Fibroblast of lung (primary cell): ENCODE results near the gene DPM3. TPM values are rescaled to one million over a fixed set of nuclear protein-coding genes. Genes with fewer than 3 reads are reported as not detected.

Experiments used
- DNase-seq, 2 donors: peaks; one replicate each; pipeline versions ENCODE4 v3.0.0 to v3.0.0-alpha.2; 2010; ENCODE audit warnings: low read depth in 2 of 2
- H2AFZ ChIP-seq: 2 replicates; pipeline ENCODE4 v1.5.1; 2012; ENCODE audit warnings: low read length, control low read depth, inconsistent platforms
- H3K27ac ChIP-seq: 2 replicates; pipeline ENCODE4 v1.5.1; 2011; ENCODE audit warnings: low read length, control low read depth; ENCODE audit not compliant: insufficient read depth
- H3K27me3 ChIP-seq: 2 replicates; pipeline ENCODE4 v1.5.1; 2011; ENCODE audit warnings: mild to moderate bottlenecking, low read length; ENCODE audit not compliant: control insufficient read depth, insufficient read depth
- H3K36me3 ChIP-seq: 2 replicates; pipeline ENCODE4 v1.5.1; 2011; ENCODE audit warnings: low read length; ENCODE audit not compliant: control insufficient read depth, insufficient read depth
- H3K4me1 ChIP-seq: 2 replicates; pipeline ENCODE4 v1.5.1; 2011; ENCODE audit warnings: low read length; ENCODE audit not compliant: control insufficient read depth, insufficient read depth; ENCODE audit errors: extremely low read depth
- H3K4me2 ChIP-seq: 2 replicates; pipeline ENCODE4 v1.5.1; 2011; ENCODE audit warnings: low read length, control low read depth; ENCODE audit not compliant: insufficient read depth; ENCODE audit errors: extremely low read depth
- H3K4me3 ChIP-seq, 4 experiments: fragments of 200-600 bp in 1 of 4; sonication (generic) in 1 of 4; replicated peaks in 1 of 4; 2 replicates each; pipeline ENCODE4 v1.5.1; 2011 to 2016; ENCODE audit warnings: low read length in 4 of 4, low read depth in 3 of 4, mild to moderate bottlenecking in 3 of 4, control low read depth in 2 of 4, inconsistent platforms in 1 of 4, mixed read lengths in 1 of 4; ENCODE audit not compliant: insufficient read depth in 1 of 4; ENCODE audit errors: control extremely low read depth in 1 of 4
- H3K79me2 ChIP-seq: 2 replicates; pipeline ENCODE4 v1.5.1; 2012; ENCODE audit warnings: mild to moderate bottlenecking, low read length, inconsistent platforms; ENCODE audit not compliant: control insufficient read depth, insufficient read depth
- H3K9ac ChIP-seq: 2 replicates; pipeline ENCODE4 v1.5.1; 2011; ENCODE audit warnings: mild to moderate bottlenecking, low read length, control low read depth; ENCODE audit not compliant: insufficient read depth
- H3K9me3 ChIP-seq: 2 replicates; pipeline ENCODE4 v1.5.1; 2012; ENCODE audit warnings: low read depth, low read length; ENCODE audit not compliant: control insufficient read depth, insufficient read depth
- H4K20me1 ChIP-seq: 2 replicates; pipeline ENCODE4 v1.5.1; 2011; ENCODE audit warnings: low read length; ENCODE audit not compliant: control insufficient read depth, insufficient read depth; ENCODE audit errors: extremely low read depth
- CTCF ChIP-seq, 2 donors: IDR thresholded peaks in 1 of 2; conservative IDR thresholded peaks in 1 of 2; 1 replicate in 1 of 2; 2 replicates in 1 of 2; pipeline ENCODE4 v1.5.1; 2011 to 2012; ENCODE audit warnings: low read length in 2 of 2, control low read depth in 1 of 2, inconsistent platforms in 1 of 2, low read depth in 1 of 2, mild to moderate bottlenecking in 1 of 2
- EZH2 ChIP-seq: IDR thresholded peaks from 2 replicates; pipeline ENCODE4 v1.5.1; 2012; ENCODE audit warnings: low read length, control low read depth, mild to moderate bottlenecking; ENCODE audit errors: missing control alignments
- polyA plus RNA-seq, 2 donors: library from polyadenylated mRNA; depleted of rRNA in 1 of 2; stranded (reverse) in 1 of 2; unstranded in 1 of 2; fragments of >200 nt; gene quantifications; 2 replicates each; pipeline ENCODE4 v1.2.1, GENCODE V29; 2011 to 2012; ENCODE audit warnings: missing spikeins in 1 of 2
- total RNA-seq: library from RNA; depleted of rRNA; stranded (reverse); fragments of >200 nt; gene quantifications from 2 replicates; pipeline ENCODE4 v1.2.1, GENCODE V29; 2014

The DPM3 gene
- total and polyA plus RNA-seq, 2 donors (not counting 1 experiment from before 2014, with no cell fraction given), result 31.9 to 40.5 TPM

- H3K9me3 ChIP-seq, result no peaks in the 10 kb centered on the region
- H3K36me3 ChIP-seq, result peaks cover 11% of the 10 kb centered on the region
- no peak overlapping the region for H3K4me2 ChIP-seq
- no peak overlapping the region for H3K27ac ChIP-seq
- H2AFZ ChIP-seq, result no peak overlapping the region
- H3K4me1 ChIP-seq, result no peaks in the 10 kb centered on the region
- TF ChIP-seq CTCF (conservative IDR thresholded peaks at IDR 0.05 in 1 of 2, IDR thresholded peaks at IDR 0.05 in 1 of 2; ENCODE audit: low read depth in 1 of 2, low read length in 2 of 2), result no peak
- no peak for TF ChIP-seq EZH2
- no peak overlapping the region for H3K4me3 ChIP-seq
- H3K79me2 ChIP-seq, result no peaks in the 10 kb centered on the region
- DNase-seq, result no peak
- H4K20me1 ChIP-seq, result no peaks in the 10 kb centered on the region
- no peaks in the 10 kb centered on the region for H3K27me3 ChIP-seq
- H3K9ac ChIP-seq, result no peak overlapping the region
Observed at GRCh38 chr1:155183775-155184221, 43.5 kb upstream of the DPM3 start.

- Histone ChIP-seq H2AFZ (no peak overlapping the region), H3K4me3 (no peak overlapping the region), H4K20me1 (no peaks in the 10 kb centered on the region), H3K9me3 (no peaks in the 10 kb centered on the region), H3K9ac (no peak overlapping the region), H3K79me2 (no peaks in the 10 kb centered on the region), H3K27me3 (no peaks in the 10 kb centered on the region), H3K4me2 (no peak overlapping the region), H3K4me1 (no peaks in the 10 kb centered on the region), H3K27ac (no peak overlapping the region), H3K36me3 (peaks cover 18% of the 10 kb centered on the region)
- no peak for TF ChIP-seq EZH2
- TF ChIP-seq CTCF (conservative IDR thresholded peaks at IDR 0.05 in 1 of 2, IDR thresholded peaks at IDR 0.05 in 1 of 2; ENCODE audit: low read depth in 1 of 2, low read length in 2 of 2), result no peak
- no peak for DNase-seq
Observed at GRCh38 chr1:155182052-155182550, 41.8 kb upstream of the DPM3 start.

- H3K36me3 ChIP-seq, result peaks cover 19% of the 10 kb centered on the region
- no peak overlapping the region for H3K4me2 ChIP-seq
- TF ChIP-seq CTCF (conservative IDR thresholded peaks at IDR 0.05 in 1 of 2, IDR thresholded peaks at IDR 0.05 in 1 of 2; ENCODE audit: low read depth in 1 of 2, low read length in 2 of 2) (no peak), EZH2 (no peak)
- peaks cover 2% of the 10 kb centered on the region for H3K4me1 ChIP-seq
- DNase-seq, result no peak
- no peaks in the 10 kb centered on the region for H4K20me1 ChIP-seq
- no peak overlapping the region for H2AFZ ChIP-seq
- no peak overlapping the region for H3K9ac ChIP-seq
- H3K9me3 ChIP-seq, result no peaks in the 10 kb centered on the region
- no peaks in the 10 kb centered on the region for H3K79me2 ChIP-seq
- H3K27me3 ChIP-seq, result no peaks in the 10 kb centered on the region
- H3K4me3 ChIP-seq, result no peak overlapping the region
- no peak overlapping the region for H3K27ac ChIP-seq
Observed at GRCh38 chr1:155181371-155182051, 41.2 kb upstream of the DPM3 start.
